ENCODE data around the gene ADAMTS2.

ADAMTS2 gene

GRCh38 chr5:179211068-179211467 is 134.2 kb downstream of the ADAMTS2 start:
- Mint-ChIP-seq H3K36me3 (no peaks in the 10 kb centered on the region), H3K4me3 (no peak overlapping the region), H3K27me3 (no peaks in the 10 kb centered on the region), H3K9me3 (ENCODE audit: low read depth) (no peaks in the 10 kb centered on the region), H3K27ac (no peak overlapping the region), H3K4me1 (ENCODE audit: low read depth) (no peaks in the 10 kb centered on the region)

- Mint-ChIP-seq H3K27ac (no peak overlapping the region), H3K36me3 (no peaks in the 10 kb centered on the region), H3K27me3 (no peaks in the 10 kb centered on the region), H3K4me3 (no peak overlapping the region), H3K9me3 (ENCODE audit: low read depth) (no peaks in the 10 kb centered on the region), H3K4me1 (ENCODE audit: low read depth) (no peaks in the 10 kb centered on the region)
Observed at GRCh38 chr5:179210478-179210877, 134.8 kb downstream of the ADAMTS2 start.

- no peaks in the 10 kb centered on the region for H3K4me1 Mint-ChIP-seq (ENCODE audit: low read depth)
- H3K9me3 Mint-ChIP-seq (ENCODE audit: low read depth), result no peaks in the 10 kb centered on the region
- no peaks in the 10 kb centered on the region for H3K36me3 Mint-ChIP-seq
- H3K4me3 Mint-ChIP-seq, result no peak overlapping the region
- no peak overlapping the region for H3K27ac Mint-ChIP-seq
- no peaks in the 10 kb centered on the region for H3K27me3 Mint-ChIP-seq
Observed at GRCh38 chr5:179209359-179210150, 135.7 kb downstream of the ADAMTS2 start.

GRCh38 chr5:179208706-179209358 is 136.4 kb downstream of the ADAMTS2 start:
- H3K4me1 Mint-ChIP-seq (ENCODE audit: low read depth), result no peaks in the 10 kb centered on the region
- H3K27me3 Mint-ChIP-seq, result no peaks in the 10 kb centered on the region
- H3K27ac Mint-ChIP-seq, result no peak overlapping the region
- H3K9me3 Mint-ChIP-seq (ENCODE audit: low read depth), result no peaks in the 10 kb centered on the region
- no peak overlapping the region for H3K4me3 Mint-ChIP-seq
- H3K36me3 Mint-ChIP-seq, result no peaks in the 10 kb centered on the region

- no peaks in the 10 kb centered on the region for H3K4me1 Mint-ChIP-seq (ENCODE audit: low read depth)
- H3K9me3 Mint-ChIP-seq (ENCODE audit: low read depth), result no peaks in the 10 kb centered on the region
- no peak overlapping the region for H3K4me3 Mint-ChIP-seq
- H3K27ac Mint-ChIP-seq, result no peak overlapping the region
- H3K36me3 Mint-ChIP-seq, result no peaks in the 10 kb centered on the region
- H3K27me3 Mint-ChIP-seq, result no peaks in the 10 kb centered on the region
Observed at GRCh38 chr5:179207920-179208705, 137.1 kb downstream of the ADAMTS2 start.

- no peaks in the 10 kb centered on the region for H3K27me3 Mint-ChIP-seq
- no peaks in the 10 kb centered on the region for H3K4me1 Mint-ChIP-seq (ENCODE audit: low read depth)
- H3K9me3 Mint-ChIP-seq (ENCODE audit: low read depth), result no peaks in the 10 kb centered on the region
- no peak overlapping the region for H3K27ac Mint-ChIP-seq
- no peaks in the 10 kb centered on the region for H3K36me3 Mint-ChIP-seq
- H3K4me3 Mint-ChIP-seq, result no peak overlapping the region
Observed at GRCh38 chr5:179207470-179207869, 137.8 kb downstream of the ADAMTS2 start.

- no peaks in the 10 kb centered on the region for H3K36me3 Mint-ChIP-seq
- H3K9me3 Mint-ChIP-seq (ENCODE audit: low read depth), result no peaks in the 10 kb centered on the region
- H3K27me3 Mint-ChIP-seq, result no peaks in the 10 kb centered on the region
- H3K4me3 Mint-ChIP-seq, result no peak overlapping the region
- H3K4me1 Mint-ChIP-seq (ENCODE audit: low read depth), result no peaks in the 10 kb centered on the region
- H3K27ac Mint-ChIP-seq, result no peak overlapping the region
Observed at GRCh38 chr5:179206366-179206765, 138.9 kb downstream of the ADAMTS2 start.

GRCh38 chr5:179205277-179205676 is 140.0 kb downstream of the ADAMTS2 start:
- Mint-ChIP-seq H3K9me3 (ENCODE audit: low read depth) (no peaks in the 10 kb centered on the region), H3K36me3 (no peaks in the 10 kb centered on the region), H3K4me3 (no peak overlapping the region), H3K27ac (no peak overlapping the region), H3K27me3 (no peaks in the 10 kb centered on the region), H3K4me1 (ENCODE audit: low read depth) (no peaks in the 10 kb centered on the region)

- no peaks in the 10 kb centered on the region for H3K9me3 Mint-ChIP-seq (ENCODE audit: low read depth)
- no peak overlapping the region for H3K4me3 Mint-ChIP-seq
- no peak overlapping the region for H3K27ac Mint-ChIP-seq
- no peaks in the 10 kb centered on the region for H3K27me3 Mint-ChIP-seq
- H3K36me3 Mint-ChIP-seq, result no peaks in the 10 kb centered on the region
- H3K4me1 Mint-ChIP-seq (ENCODE audit: low read depth), result no peaks in the 10 kb centered on the region
Observed at GRCh38 chr5:179204572-179204971, 140.7 kb downstream of the ADAMTS2 start.

- Mint-ChIP-seq H3K36me3 (no peaks in the 10 kb centered on the region), H3K4me3 (no peak overlapping the region), H3K9me3 (ENCODE audit: low read depth) (no peaks in the 10 kb centered on the region)
Observed at GRCh38 chr5:179203248-179203647, 142.0 kb downstream of the ADAMTS2 start.

GRCh38 chr5:179201986-179202385 is 143.3 kb downstream of the ADAMTS2 start:
- no peak overlapping the region for H3K4me3 Mint-ChIP-seq
- H3K27ac Mint-ChIP-seq, result no peak overlapping the region
- H3K9me3 Mint-ChIP-seq (ENCODE audit: low read depth), result no peaks in the 10 kb centered on the region
- no peaks in the 10 kb centered on the region for H3K4me1 Mint-ChIP-seq (ENCODE audit: low read depth)
- H3K36me3 Mint-ChIP-seq, result no peaks in the 10 kb centered on the region
- H3K27me3 Mint-ChIP-seq, result no peaks in the 10 kb centered on the region

More at GRCh38 chr5:179203248-179203647, 142.0 kb downstream of the ADAMTS2 start:
- no peak overlapping the region for H3K27ac Mint-ChIP-seq
- H3K4me1 Mint-ChIP-seq (ENCODE audit: low read depth), result no peaks in the 10 kb centered on the region
- no peaks in the 10 kb centered on the region for H3K27me3 Mint-ChIP-seq

GRCh38 chr5:179199246-179199645 is 146.0 kb downstream of the ADAMTS2 start:
- Mint-ChIP-seq H3K27me3 (no peaks in the 10 kb centered on the region), H3K27ac (no peak overlapping the region)

GRCh38 chr5:179198825-179199224 is 146.4 kb downstream of the ADAMTS2 start:
- H3K4me3 Mint-ChIP-seq, result no peak overlapping the region

More at GRCh38 chr5:179199246-179199645, 146.0 kb downstream of the ADAMTS2 start:
- H3K9me3 Mint-ChIP-seq (ENCODE audit: low read depth), result no peaks in the 10 kb centered on the region
- H3K36me3 Mint-ChIP-seq, result no peaks in the 10 kb centered on the region
- no peaks in the 10 kb centered on the region for H3K4me1 Mint-ChIP-seq (ENCODE audit: low read depth)
- no peak overlapping the region for H3K4me3 Mint-ChIP-seq

GRCh38 chr5:179196405-179197079 is 148.7 kb downstream of the ADAMTS2 start:
- no peaks in the 10 kb centered on the region for H3K27me3 Mint-ChIP-seq
- no peak overlapping the region for H3K4me3 Mint-ChIP-seq
- no peaks in the 10 kb centered on the region for H3K9me3 Mint-ChIP-seq (ENCODE audit: low read depth)
- H3K4me1 Mint-ChIP-seq (ENCODE audit: low read depth), result no peaks in the 10 kb centered on the region
- no peak overlapping the region for H3K27ac Mint-ChIP-seq
- no peaks in the 10 kb centered on the region for H3K36me3 Mint-ChIP-seq

More at GRCh38 chr5:179198825-179199224, 146.4 kb downstream of the ADAMTS2 start:
- Mint-ChIP-seq H3K27me3 (no peaks in the 10 kb centered on the region), H3K27ac (no peak overlapping the region), H3K9me3 (ENCODE audit: low read depth) (no peaks in the 10 kb centered on the region), H3K36me3 (no peaks in the 10 kb centered on the region), H3K4me1 (ENCODE audit: low read depth) (no peaks in the 10 kb centered on the region)
